LNCaP clone FGC (cell line): ENCODE measurements around the gene CACNA2D3.

ENCODE experiments used
- DNase-seq: peaks from one replicate; pipeline ENCODE4 v3.0.0-alpha.2; 2011; ENCODE audit warnings: low read depth
- H3K4me3 ChIP-seq: 2 replicates; pipeline ENCODE4 v1.5.1; 2011; ENCODE audit warnings: mild to moderate bottlenecking, low read depth, low read length, control low read depth
- CTCF ChIP-seq: IDR thresholded peaks from 2 replicates; pipeline ENCODE4 v1.5.1; 2012; ENCODE audit warnings: mild to moderate bottlenecking; ENCODE audit not compliant: control insufficient read depth, insufficient read depth; ENCODE audit errors: extremely low read depth

The CACNA2D3 gene

GRCh38 chr3:54960701-54961100, 838.3 kb downstream of the CACNA2D3 start:
- no peak for DNase-seq
- H3K4me3 ChIP-seq: no peak overlapping the region
- no peak for TF ChIP-seq CTCF

- H3K4me3 ChIP-seq: no peak overlapping the region
- no peak for DNase-seq
- no peak for TF ChIP-seq CTCF
These were observed 839.8 kb downstream of the CACNA2D3 start for GRCh38 chr3:54962200-54962599.

GRCh38 chr3:54963641-54964040, 841.3 kb downstream of the CACNA2D3 start:
- no peak for TF ChIP-seq CTCF
- no peak for DNase-seq
- H3K4me3 ChIP-seq: no peak overlapping the region

- H3K4me3 ChIP-seq: no peak overlapping the region
- no peak for TF ChIP-seq CTCF
- no peak for DNase-seq
These were observed 841.7 kb downstream of the CACNA2D3 start for GRCh38 chr3:54964081-54964480.

GRCh38 chr3:54965746-54966145, 843.4 kb downstream of the CACNA2D3 start:
- DNase-seq: no peak
- TF ChIP-seq CTCF: no peak

GRCh38 chr3:54966979-54967378, 844.6 kb downstream of the CACNA2D3 start:
- no peak for DNase-seq
- no peak for TF ChIP-seq CTCF
- H3K4me3 ChIP-seq: no peak overlapping the region

More at GRCh38 chr3:54965746-54966145, 843.4 kb downstream of the CACNA2D3 start:
- no peak overlapping the region for H3K4me3 ChIP-seq

- DNase-seq: no peak
- no peak overlapping the region for H3K4me3 ChIP-seq
- no peak for TF ChIP-seq CTCF
These were observed 845.4 kb downstream of the CACNA2D3 start for GRCh38 chr3:54967731-54968161.
